Fibroblast of skin of abdomen (primary cell): Measurements from ENCODE around the gene NPC2.
"Not testable (repeated sequence)": the region's sequence is repeated elsewhere in the genome, so short reads cannot be mapped to it uniquely, and the experiment has no call there.

Experiments used
- DNase-seq: peaks from one replicate; pipeline ENCODE4 v3.0.0-alpha.2; 2013

NPC2 gene

DNA sequence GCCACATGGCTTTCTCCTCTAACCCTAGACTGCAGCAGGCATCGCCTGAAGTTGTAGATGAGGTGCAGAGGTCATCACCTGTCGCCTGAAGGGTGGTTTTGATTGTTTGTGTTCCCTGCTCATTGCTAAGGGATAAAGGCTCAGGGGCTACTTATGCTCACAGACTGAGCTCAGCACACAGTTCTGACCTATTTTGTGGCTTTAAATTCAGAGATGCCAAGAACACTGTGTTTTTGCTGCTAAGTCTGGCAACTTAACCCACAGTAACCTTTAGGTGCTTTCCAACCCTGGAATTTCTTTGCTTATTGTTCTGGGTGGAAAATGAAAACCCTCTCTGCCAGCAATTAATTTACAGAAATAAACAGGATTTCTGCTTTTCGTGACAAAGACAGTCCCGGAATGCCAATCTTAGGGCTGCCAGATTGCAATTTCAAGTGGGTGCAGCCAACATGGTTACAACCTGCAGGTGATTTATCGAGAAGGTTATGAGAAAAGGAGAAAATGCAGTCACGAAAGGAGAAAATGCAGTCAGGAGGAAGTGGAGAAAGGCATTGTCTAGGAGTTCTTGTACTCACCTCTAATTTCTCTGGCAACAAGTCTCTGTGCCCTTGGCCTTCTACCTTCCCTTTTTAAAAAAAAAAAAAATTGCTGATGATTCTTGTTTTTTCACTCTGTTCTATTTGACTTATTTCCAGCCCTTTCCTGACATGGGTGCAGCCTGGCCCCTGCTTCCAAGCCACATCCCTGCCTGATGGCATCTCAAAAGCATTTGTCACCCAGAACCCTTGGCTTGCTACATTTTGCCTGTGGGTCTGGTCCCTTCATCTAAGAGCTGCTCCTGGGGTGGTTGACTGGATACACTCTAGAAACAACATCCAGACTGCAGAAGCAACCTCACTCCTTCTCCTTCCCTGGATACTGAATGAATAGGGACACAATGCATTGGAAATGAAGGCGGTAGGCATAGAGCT lies 23.3 kb downstream of the NPC2 start:
- no peak for DNase-seq

DNA sequence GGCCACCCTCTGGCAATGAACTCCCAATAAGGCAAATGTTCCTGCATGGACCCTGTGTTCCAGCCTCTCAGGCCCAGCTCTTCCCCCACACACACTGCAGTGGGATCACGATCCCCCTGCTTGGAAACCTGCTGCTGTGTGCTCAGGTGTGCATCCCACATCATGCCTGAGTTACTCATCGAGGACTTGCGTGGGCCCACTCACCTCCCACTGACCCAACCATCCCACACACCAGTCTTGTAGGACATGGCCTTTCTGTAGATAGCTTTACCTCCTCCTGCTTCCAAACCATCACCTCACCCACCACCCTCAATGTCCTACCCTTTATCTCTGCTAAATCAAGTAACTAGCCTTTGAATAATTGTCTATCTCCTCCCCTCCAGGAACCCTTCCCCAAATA lies 24.6 kb downstream of the NPC2 start:
- no peak for DNase-seq

DNA sequence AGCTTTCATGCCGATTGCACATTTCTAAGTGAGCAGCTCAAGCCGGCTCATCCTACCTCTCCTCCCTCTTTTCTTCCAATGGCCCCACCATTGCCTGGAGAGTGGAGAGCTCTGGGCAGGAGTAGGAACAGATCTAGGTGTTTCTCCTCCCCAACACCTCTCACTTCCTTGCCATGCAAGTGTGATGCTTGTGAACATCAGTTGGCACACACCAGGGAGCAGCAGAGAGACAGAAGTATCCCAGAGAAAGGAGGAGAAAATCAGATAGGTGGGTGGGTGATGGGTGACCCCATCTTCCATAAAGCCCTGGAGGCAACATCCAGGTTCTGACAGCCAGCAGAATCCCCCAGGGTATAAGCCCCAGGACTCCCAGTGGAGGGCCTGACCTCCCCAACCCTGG lies 27.8 kb downstream of the NPC2 start:
- DNase-seq: no peak

- no peak for DNase-seq
Measured at GRCh38 chr14:74464785-74465184, 28.3 kb downstream of the NPC2 start.

- DNase-seq: no peak
Measured at GRCh38 chr14:74463697-74464096, 29.4 kb downstream of the NPC2 start.

GRCh38 chr14:74462993-74463392 lies 30.1 kb downstream of the NPC2 start:
- no peak for DNase-seq

GRCh38 chr14:74459976-74460375 lies 33.1 kb downstream of the NPC2 start:
- no peak for DNase-seq

- DNase-seq: peak; percentile 58
Measured at GRCh38 chr14:74459289-74459946, 33.7 kb downstream of the NPC2 start.

DNA sequence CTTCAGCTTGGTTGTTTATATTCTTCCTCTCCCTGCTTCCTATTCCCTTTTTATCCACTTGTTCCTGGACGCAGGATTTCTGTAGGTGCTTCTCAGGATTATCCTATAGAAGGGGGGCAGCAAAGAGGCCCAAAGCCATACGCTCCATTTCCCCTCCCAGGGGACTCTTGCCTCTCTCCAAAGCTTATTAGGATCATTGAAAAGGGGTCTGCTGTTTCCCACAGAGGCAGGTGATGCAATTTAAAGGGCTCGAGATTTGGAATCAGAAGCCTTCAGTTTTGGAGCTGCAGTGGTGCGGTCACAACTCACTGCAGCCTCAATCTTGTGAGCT lies 35.6 kb downstream of the NPC2 start:
- no peak for DNase-seq

GRCh38 chr14:74456684-74457564 lies 36.2 kb downstream of the NPC2 start:
- DNase-seq: no peak

- not testable (repeated sequence) for DNase-seq
Measured at GRCh38 chr14:74454397-74454796, 38.7 kb downstream of the NPC2 start.

DNA sequence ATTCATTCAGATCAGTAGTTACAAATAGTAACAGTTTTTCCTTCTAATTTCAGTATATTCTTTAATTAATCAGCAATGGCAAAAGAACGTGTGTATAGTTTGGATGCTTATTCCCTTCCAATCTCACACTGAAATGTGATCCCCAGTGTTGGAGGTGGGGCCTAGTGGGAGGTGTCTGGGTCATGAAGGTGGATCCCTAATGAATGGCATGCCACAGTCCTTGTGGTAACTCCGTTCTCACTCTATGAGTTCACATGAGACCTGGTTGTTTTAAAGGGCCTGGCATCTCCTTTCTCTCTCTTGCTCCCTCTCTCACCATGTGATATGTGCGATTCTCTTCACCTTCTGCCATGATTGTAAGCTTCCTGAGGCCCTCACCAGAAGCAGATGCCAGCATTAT lies 48.2 kb downstream of the NPC2 start:
- DNase-seq: no peak

DNA sequence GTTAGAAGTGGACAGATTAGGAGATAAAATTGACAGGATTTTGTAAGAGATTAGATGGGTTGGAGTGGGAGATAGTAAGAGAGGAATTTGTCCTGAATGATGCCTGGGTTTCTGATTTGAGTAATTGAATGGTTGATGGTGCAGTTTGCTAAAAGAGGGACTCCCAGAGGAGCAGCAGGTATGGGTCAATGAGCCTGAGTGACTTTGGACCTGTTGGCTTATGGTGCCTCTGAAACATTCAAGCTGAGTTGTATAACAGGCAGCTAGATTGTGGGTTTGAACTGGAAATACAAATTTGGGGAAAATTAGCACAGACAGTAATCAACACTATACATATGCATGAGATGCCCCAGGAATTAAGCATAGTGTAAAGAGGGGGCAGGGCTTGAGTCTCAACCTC lies 50.3 kb downstream of the NPC2 start:
- DNase-seq: no peak

- no peak for DNase-seq
Measured at GRCh38 chr14:74441113-74441512, 52.0 kb downstream of the NPC2 start.

GRCh38 chr14:74438351-74438915 lies 54.7 kb downstream of the NPC2 start:
- DNase-seq: no peak

DNA sequence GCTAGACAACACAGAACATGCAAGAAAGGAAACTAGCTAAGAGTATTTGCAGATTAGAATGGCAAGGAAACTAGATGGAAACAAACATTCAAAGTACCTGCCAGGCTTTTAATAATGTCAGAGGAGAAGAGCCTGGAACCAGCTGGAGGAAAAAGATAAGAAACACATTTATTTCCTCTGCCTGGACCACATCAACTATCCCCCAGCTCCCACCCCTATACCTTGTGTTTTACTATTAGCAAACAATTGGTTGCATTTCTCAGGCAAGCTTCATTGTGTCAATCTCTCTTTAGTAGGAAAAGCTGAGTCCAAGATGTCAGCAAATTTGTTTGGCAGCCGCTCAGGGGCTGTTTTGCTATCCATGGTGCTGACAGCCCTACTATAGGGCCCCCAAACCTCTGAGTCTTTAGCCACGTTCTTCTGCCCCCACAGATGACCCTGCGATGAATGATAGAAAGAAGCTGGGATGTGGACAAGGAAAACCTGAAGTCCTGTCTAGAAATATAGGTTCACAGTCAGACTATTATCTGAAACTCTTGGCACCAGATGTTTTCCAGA lies 55.5 kb downstream of the NPC2 start:
- DNase-seq: no peak

DNA sequence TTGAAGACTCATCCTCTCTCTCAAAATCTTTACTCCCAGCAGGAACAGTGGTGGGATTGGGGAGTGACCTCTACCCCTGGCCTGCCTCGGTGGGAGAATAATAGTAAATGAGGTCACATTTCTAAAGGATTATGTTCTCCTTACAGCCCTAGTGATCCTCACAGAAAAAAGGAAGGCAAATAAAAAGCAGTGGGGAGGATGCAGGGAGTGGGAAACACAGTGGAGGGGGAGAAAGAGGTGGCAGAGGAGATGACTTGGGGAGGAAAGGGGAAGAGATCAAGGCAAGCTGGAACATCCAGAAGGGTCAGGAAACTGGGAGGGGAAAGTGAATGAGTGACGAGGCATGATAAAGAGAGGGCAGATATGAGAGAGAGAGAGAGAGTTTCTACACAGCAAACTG lies 58.8 kb downstream of the NPC2 start:
- no peak for DNase-seq

GRCh38 chr14:74429991-74430390 lies 63.1 kb downstream of the NPC2 start:
- no peak for DNase-seq
